Activated T-helper 2 cell treated with anti-CD3 and anti-CD28 coated beads, Interferon-gamma antibody, Interleukin-2, Interleukin-4, amounts not matched to agents 10 μg/mL and 5 μg/mL and 100 μg/mL, durations not matched to agents 14 hours and 24 hours and 36 hours (primary cell): Measurements from ENCODE around the gene GAPT. TPM values are rescaled to one million over a fixed set of nuclear protein-coding genes. Genes with fewer than 3 reads are reported as not detected.

Source experiments
- DNase-seq: peaks from one replicate; pipeline ENCODE4 v3.0.0; 2021; ENCODE audit warnings: low spot score
- H3K27ac Mint-ChIP-seq: one replicate; pipeline ENCODE4 v1.8.0; 2021; ENCODE audit warnings: mixed read lengths
- H3K27me3 Mint-ChIP-seq: one replicate; pipeline ENCODE4 v1.8.0; 2021; ENCODE audit warnings: low read depth, mixed read lengths
- H3K36me3 Mint-ChIP-seq: one replicate; pipeline ENCODE4 v1.8.0; 2021; ENCODE audit warnings: low read depth, mixed read lengths
- H3K4me1 Mint-ChIP-seq: one replicate; pipeline ENCODE4 v1.8.0; 2021; ENCODE audit warnings: low read depth, mixed read lengths
- H3K4me3 Mint-ChIP-seq: one replicate; pipeline ENCODE4 v1.8.0; 2021; ENCODE audit warnings: low read depth, mild to moderate bottlenecking, moderate library complexity, mixed read lengths
- H3K9me3 Mint-ChIP-seq: one replicate; pipeline ENCODE4 v1.8.0; 2021; ENCODE audit warnings: mixed read lengths
- intact Hi-C: fragments of 100-400 bp; cut with micrococcal nuclease; formaldehyde crosslinking; loops from one replicate; pipeline ENCODE4 v1.15.1; 2023
- total RNA-seq: library from RNA; stranded (reverse); gene quantifications from 2 replicates; pipeline ENCODE4 v1.2.3, GENCODE V29; 2022

GAPT gene
- total RNA-seq, 1 donor from 2014 or later, result not detected

- DNase-seq, result no peak
- H3K36me3 Mint-ChIP-seq, result no peaks in the 10 kb centered on the region
- no peak overlapping the region for H3K4me3 Mint-ChIP-seq
- H3K9me3 Mint-ChIP-seq, result peaks cover 3% of the 10 kb centered on the region
- intact Hi-C loops, result no loop called here
- no peaks in the 10 kb centered on the region for H3K27me3 Mint-ChIP-seq
- H3K4me1 Mint-ChIP-seq, result no peaks in the 10 kb centered on the region
- H3K27ac Mint-ChIP-seq, result no peak overlapping the region
Measured at GRCh38 chr5:58542709-58543108, 51.5 kb downstream of the GAPT start.

GRCh38 chr5:58543723-58544122 is 52.5 kb downstream of the GAPT start:
- Mint-ChIP-seq H3K27me3 (no peaks in the 10 kb centered on the region), H3K9me3 (peaks cover 3% of the 10 kb centered on the region), H3K36me3 (no peaks in the 10 kb centered on the region), H3K4me1 (no peaks in the 10 kb centered on the region), H3K4me3 (no peak overlapping the region), H3K27ac (no peak overlapping the region)
- DNase-seq, result no peak
- intact Hi-C loops, result no loop called here

GRCh38 chr5:58544195-58544594 is 53.0 kb downstream of the GAPT start:
- no peak for DNase-seq
- H3K27me3 Mint-ChIP-seq, result no peaks in the 10 kb centered on the region
- intact Hi-C loops, result no loop called here
- H3K4me3 Mint-ChIP-seq, result no peak overlapping the region
- no peak overlapping the region for H3K27ac Mint-ChIP-seq
- no peaks in the 10 kb centered on the region for H3K36me3 Mint-ChIP-seq
- peaks cover 3% of the 10 kb centered on the region for H3K9me3 Mint-ChIP-seq
- no peaks in the 10 kb centered on the region for H3K4me1 Mint-ChIP-seq

- Mint-ChIP-seq H3K4me1 (no peaks in the 10 kb centered on the region), H3K4me3 (no peak overlapping the region), H3K27ac (no peak overlapping the region), H3K9me3 (peaks cover 1% of the 10 kb centered on the region), H3K27me3 (no peaks in the 10 kb centered on the region), H3K36me3 (no peaks in the 10 kb centered on the region)
- DNase-seq, result no peak
- intact Hi-C loops, result no loop called here
Measured at GRCh38 chr5:58544926-58545325, 53.7 kb downstream of the GAPT start.

- Mint-ChIP-seq H3K4me3 (no peak overlapping the region), H3K9me3 (no peaks in the 10 kb centered on the region), H3K4me1 (no peaks in the 10 kb centered on the region), H3K27ac (no peak overlapping the region), H3K27me3 (no peaks in the 10 kb centered on the region), H3K36me3 (no peaks in the 10 kb centered on the region)
- DNase-seq, result no peak
- intact Hi-C loops, result no loop called here
Measured at GRCh38 chr5:58545912-58546311, 54.7 kb downstream of the GAPT start.

Other genes with a start within 250 kb of the GAPT start
- 18.2 and 20.1 TPM in 2 replicates for gene PLK2, start 31.3 kb upstream of the GAPT start, total RNA-seq
- not detected in 2 replicates for gene RAB3C, start 91.6 kb downstream of the GAPT start, total RNA-seq